ENCODE results near the gene EIF4E3.

- TF ChIP-seq POLR2AphosphoS5 (IDR thresholded peaks at IDR 0.05; ENCODE audit: low read depth, low read length) (no peak), CTCF (CRISPR knock-in tag; IDR thresholded peaks at IDR 0.05) (peak; percentile 79)
Measured at GRCh38 chr3:71652781-71653413, 72.3 kb downstream of the EIF4E3 start.

Measured in HepG2 (cell line).